GM21737 (cell line): ENCODE data around the gene NOD2.

Source experiments
- ATAC-seq: cut with Tn5 transposase; IDR thresholded peaks from one replicate; pipeline ENCODE4 v1.9.1; 2021; ENCODE audit warnings: mild to moderate bottlenecking, moderate library complexity; ENCODE audit not compliant: unreplicated experiment

NOD2 gene

DNA sequence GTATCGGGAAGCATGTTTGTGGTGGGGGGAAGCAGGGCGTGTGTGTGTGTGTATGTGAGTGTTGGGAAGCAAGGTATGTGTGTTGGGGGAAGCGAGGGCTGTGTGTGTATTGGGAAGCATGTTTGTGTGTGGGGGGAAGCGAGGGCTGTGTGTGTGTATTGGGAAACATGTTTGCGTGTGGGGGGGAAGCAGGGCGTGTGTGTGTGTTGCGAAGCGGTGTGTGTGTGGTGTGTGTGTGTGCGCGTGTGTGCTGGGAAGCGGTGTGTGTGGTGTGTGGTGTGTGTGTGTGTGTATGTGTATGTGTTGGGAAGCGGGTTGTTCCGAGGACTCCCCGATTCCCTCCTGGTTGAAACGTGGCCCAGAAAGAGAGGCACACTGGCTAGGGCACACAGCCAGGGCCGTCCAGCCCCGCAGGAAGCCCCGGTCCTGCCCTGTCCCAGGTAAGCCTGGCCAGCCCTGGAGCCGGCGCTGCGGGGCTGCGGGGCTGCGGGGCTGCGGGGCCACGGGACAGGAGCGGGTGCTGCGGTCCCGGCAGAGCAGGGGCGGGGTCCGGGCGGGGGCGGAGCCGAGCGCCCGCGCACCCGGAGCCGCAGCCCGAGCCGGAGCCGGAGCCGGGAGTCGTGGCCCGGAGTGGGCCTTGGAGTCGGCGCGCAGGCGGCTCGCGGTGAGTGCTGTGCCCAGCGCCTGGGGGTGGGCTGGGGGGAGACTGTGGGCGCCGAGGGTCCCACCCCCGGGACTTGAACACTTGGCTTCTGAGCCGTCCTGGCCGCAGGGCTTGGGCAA is at the start of gene NOD2:
NOD2 (plus strand) TSS at position 608 of the 783 bp plus-strand sequence. CDS start 5,890 bp downstream, outside the sequence.
- no peak for ATAC-seq

DNA sequence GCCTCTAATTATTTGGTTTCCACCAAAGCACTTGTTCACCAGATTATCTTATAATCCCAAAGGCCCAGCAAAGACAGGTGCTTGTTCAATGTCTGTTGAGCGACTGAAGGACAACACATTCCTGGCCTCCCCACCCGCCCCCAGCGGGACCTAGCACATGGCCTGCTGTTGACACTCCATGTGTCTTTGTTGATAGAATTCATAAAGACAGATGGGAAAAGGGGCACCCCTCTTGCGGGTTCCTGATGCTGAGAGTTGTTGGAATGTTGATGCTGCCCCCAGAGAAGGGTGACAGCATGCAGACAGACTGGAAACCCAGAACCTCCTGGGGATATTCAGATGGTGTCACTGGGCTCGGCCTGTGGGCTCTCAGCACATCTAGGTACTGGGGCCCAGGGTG is 49.2 kb upstream of the NOD2 start:
- no peak for ATAC-seq

DNA sequence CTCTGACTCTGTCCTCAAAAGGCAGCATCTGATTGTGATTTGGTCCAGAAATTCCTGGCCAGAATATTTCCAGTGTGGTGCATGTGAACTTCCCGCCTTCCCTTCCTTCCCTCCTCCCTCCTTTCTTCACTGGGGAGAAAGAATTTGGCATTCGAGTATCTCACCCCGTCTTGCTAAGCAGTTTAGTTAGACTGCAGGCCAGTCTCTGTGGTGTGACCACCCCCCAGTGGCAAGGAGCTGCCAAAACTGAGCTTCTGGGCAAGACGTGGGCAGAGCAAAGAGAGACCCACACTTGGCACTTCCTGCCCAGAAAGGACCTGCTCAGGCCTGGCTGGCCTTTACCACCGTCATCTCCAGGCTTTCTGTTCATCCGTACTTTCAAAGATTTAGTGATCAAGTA is 48.7 kb upstream of the NOD2 start:
- no peak for ATAC-seq

DNA sequence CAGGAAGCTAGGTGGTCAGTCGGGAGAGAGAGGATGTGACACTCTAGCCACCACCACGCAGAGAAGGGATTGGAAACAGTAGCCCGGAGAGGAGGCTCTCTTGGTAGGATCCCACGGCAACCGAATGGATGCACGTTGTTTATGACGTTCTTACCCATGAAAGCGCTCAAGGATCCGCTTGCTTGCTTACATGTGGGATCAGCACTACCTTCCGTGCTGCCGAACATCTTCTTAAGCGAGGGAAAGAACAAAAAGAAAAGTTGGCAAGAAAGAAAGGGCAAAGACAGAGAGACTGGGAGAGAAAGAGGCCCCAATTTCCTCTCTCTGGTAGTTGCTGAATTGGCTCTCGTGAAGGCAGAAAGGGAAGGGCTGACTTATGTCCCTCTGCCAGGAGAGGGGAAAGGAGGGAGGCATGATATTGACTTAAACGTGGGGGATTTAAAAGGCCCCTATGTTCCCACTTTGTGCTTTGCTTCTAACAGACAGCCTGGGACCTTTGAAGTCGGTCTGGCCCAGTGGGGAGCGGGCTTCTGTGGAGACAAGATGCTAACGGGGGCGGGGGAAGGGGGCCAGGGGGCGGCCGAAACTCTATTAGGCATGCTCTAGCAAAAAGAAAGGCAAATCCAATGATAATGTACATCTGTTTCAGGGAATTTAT is 47.7 kb upstream of the NOD2 start:
- no peak for ATAC-seq

DNA sequence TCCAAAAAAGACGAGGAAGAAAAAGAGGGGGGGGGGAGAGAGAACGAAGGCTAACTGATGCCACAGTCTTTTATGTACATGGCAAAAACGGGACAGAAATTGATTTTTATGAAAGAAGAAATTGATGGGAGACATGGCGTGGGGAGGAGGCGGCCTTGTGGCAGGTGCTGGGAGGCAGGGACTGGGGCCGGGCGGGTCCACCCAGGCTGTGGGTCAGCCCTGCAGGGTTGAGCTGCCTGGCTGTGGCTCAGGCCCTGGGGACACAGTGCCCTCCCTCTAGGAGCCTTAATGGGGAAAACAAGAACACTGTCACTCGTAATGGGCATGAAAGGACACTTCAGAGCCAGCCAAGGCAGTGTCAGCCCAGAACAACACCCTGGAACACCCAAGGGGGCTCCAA is 47.1 kb upstream of the NOD2 start:
- no peak for ATAC-seq

DNA sequence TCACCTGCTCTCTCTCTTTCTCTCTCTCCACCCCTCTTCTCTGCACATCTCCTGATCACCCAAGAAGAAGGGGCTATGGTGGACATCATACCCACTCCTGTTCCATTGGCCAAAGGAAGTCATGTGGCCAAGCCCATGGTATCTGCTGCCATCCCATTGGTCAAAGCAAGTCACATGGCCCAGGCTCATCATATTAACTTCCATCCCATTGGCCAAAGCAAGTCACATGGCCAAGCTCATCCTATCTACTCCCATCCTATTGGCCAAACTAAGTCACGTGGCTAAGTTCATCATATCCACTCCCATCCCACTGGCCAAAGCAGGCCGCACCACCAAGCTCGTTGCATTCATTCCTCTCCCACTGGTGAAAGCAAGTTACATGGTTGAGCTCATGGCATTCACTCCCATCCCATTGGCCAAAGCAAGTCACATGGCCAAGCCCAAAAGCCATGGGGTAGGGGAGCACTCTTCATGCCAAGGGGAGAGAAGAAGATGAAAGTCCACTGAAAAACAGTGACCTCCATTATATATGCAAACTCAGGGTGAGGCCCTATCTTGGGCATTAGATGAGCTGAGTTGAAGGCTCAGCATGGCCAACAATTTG is 41.5 kb upstream of the NOD2 start:
- ATAC-seq, result no peak

DNA sequence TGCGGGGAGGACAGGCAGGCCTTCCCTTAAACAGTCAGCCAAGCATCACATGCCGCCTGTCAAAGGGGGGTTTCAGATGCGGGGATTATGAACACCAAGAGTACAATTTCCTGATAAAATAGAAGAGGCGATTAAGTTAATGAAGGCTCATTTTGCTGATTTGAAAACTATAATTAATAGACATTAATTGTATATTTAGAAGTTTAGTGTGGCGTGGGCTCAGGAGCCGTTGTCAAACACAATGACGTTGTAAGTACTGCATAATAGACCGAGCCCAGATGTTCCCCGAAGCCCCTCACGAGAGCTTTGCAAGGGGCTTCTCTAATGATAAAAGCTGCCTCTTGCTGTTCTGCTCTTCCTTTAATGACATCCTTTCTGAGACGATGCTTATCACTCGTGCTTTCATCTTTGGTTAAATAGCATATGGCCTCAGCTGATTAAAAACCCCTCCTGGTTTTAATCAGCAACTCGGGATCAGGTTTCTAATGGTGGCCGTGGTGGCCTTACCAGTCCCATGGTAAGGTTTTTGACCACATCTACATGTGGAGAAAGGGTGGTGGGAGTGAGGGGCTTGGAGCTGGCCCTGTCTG is 40.5 kb upstream of the NOD2 start:
- no peak for ATAC-seq

DNA sequence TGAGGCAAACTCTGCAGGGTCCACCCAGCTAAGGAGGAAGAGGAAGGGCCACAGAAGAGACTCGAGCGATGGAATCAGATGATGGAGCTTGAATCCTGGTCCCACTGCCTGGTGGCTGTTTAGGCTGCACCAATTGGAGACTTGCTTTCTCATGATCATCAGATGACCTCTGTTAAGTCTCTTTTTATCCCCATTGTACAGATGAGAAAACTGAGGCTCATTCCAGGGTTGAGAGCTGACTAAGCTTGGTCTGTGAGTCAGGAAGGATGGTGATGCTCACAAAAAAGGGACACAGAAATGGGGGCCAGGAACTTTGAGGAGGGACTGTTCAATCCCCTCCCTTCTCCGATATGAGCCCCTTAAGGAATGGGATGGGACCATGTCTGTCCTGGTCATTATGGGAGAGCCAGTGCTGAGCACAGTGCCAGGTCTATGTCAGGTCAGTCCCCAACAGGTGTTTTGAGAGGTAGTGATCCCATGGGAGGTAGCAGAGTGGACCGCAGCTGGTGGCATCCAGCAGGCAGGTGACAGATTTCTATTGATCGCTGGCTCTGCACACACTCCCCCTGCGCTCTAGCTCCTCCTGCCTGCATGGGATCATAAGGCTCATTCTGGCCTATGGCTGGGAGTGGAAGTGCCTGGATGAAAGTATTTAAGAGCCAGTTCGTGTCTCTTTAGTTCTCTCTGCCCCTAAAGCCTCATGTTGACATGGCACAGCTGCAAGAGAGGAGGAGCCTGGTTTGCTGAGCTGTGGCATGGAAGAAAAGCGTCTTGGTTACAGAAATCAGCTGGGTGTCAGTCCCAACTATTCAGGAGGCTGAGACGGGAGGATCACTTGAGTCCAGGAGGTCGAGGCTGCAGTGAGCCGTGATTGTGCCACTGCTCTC is 39.5 kb upstream of the NOD2 start:
- no peak for ATAC-seq

DNA sequence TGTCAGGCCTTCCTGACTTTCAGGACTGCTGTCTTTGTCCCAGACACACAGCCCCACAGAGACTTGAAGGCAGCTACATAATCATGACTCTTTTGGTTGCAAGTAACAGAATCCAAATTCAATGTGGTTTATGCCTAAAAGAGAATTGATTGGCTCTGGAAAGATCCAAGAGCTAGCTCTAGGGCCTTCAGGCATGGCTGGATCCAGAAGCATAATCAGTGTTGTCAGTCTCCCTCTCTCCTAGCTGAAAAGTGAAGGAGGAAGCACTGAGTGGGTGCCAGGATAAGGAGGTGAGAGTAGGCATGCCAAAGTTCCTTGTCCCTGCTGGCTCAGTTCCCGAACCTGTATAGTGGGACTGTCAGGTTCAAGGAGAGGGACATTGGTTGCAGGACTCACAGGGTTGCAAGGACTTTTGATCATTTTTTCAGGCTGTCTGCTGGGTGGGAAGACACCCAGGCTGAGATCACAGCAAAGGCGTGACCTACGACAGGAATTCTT is 37.8 kb upstream of the NOD2 start:
- ATAC-seq, result no peak

DNA sequence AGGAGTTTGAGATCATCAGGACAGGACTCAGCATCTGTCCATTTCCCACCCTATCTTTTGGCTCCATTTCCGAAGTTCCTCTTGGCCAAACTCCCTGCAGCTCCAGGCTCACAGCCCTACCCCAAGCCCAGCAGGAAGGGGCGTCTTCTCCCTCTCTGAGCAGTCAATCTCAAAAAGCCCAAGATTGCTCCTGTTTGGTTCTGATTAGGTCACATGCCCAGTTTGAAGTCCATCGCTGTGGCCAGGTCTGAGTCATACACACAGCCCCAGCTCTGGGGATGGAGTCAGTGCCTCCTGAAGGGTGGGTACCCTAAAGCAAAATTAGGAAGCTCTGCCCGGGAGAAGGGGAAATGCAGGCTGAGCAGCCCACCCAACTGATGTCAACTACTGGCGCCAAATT is 36.2 kb upstream of the NOD2 start:
- no peak for ATAC-seq

DNA sequence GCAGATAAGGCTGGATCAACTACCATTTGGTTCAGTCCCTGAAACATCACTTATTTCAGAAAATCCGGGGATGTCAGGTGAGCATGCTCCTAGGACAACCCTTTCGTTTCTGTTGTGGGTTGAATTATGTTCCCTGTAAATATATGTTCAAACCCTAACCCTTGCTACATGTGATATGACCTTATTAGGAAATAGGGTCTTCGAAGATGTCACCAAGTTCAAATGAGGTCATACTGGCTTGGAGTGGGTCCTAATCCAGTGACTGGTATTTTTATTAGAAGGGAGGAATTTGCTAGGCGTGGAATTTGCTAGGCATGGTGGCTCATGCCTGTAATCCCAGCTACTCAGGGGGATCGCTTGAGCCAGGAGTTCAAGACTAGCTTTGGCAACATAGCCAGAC is 33.6 kb upstream of the NOD2 start:
- ATAC-seq, result no peak

DNA sequence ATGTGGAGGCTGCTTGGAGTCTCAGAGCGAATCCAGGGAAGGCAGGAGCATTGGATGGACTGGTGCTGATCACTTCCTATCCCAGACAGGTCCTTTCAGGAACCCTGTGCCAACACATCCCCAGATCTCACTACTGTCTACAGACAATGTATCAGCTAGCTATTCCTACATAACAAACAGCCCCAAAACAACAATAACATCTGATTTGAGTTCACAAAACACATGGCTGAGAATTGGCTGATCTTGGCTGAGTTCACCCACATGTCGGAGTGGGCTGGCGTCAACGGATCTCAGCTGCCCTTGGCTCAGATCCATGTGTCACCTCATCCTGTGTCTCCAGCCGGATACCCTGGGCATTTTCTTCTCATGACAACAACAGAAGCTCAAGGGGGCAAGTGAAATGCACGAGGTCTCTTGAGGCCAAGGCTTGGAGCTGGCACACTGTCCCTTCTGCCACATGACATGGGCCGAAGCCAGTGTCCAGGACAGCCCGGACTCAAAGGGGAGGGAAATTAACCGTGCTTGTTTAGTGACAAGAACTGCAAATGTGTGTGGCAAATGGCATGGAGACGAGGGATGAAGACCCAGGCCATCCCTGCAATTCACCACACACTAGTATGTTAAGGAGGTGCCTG is 31.0 kb upstream of the NOD2 start:
- ATAC-seq, result no peak

DNA sequence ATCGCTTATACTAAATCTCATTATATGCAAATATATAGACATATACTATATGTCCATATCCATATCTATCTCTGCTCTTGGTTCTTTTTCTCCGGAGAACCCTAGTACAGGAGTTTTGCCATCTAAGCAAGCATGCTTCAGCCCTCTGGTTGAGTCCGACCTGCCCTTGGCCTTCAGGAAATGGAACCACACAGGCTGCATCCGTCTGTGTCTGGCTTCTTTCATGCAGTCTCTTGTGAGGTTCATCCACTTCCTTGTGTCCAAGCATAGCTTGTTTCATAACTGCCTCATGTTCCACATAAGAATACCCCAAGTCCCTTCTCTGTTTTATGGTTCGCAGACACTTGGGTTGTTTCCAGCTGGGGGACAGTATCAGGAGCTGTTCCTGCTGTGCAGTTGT is 29.1 kb upstream of the NOD2 start:
- ATAC-seq, result no peak

DNA sequence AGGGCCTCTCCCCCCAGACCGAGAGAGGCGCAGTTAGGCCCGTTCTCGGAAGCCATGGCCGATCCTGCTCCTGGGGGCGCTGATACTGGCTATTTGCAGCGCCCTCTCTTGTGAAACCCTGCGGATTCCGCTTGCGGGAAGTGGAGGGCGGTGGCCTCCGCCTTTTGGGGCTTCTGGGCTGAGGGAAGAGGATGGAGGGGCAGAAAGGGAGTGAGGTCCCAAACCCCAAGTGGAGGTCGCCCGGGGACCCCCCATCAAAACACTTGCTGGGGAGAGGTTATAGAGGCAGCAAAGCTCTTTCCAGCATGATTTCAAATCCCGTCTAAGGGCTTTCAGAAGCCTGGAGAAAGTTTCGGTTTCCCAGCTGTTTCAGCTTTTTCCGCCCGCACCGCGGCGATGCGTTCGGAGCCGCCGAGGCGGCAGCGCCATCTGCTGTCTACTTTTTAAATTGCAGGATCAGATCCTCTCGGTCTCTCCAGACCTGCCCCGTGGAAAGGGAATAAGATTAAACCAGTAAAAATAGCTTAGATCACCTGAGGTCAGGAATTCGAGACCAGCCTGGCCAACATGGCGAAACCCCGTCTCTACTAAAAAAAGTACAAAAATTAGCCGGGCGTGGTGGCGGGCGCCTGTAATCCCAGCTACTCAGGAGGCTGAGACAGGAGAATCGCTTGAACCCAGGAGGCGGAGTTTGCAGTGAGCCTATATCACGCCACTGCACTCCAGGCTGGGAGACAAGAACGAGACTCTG is 28.1 kb upstream of the NOD2 start:
- ATAC-seq, result no peak

DNA sequence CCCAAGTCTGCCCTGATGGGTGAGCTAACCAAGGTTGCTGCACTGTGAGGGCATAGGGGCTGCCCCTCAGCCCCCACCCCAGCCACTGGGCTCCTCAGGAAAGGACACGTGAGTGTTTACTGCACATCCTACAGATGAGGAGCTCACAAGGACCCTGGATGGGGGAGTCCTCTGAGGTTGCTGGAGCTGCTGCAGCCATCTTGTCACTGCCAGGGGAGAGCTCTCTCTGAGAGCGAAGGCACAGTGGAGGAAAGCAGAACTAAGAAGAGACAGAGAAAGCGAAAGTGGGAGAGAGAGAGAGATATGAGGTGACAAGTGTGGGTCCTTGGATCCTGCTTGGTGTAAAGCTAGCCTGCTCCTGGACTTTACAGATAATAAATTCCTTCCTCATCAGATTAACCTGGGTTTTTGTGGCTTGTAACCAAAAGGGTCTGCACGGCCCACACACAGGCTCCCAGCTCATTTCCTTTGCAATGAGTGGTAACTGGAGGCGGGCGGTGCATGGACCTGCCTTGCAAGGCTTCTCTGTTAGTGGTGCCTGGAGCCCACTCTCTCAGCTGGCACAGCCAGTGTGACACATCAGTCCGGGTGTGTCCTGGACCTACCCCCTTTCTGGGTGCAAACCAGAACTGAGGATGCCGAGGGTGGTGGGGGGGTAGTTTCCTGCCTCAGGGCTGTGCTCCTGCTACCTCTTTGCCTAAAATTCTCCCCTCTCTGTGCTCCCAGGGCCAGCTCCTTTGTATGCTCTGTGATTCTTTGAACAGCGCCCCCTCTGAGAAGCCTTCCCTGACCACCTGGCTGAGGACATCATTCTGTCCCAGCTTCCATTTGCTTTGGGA is 26.5 kb upstream of the NOD2 start:
- ATAC-seq, result peak; percentile 63

DNA sequence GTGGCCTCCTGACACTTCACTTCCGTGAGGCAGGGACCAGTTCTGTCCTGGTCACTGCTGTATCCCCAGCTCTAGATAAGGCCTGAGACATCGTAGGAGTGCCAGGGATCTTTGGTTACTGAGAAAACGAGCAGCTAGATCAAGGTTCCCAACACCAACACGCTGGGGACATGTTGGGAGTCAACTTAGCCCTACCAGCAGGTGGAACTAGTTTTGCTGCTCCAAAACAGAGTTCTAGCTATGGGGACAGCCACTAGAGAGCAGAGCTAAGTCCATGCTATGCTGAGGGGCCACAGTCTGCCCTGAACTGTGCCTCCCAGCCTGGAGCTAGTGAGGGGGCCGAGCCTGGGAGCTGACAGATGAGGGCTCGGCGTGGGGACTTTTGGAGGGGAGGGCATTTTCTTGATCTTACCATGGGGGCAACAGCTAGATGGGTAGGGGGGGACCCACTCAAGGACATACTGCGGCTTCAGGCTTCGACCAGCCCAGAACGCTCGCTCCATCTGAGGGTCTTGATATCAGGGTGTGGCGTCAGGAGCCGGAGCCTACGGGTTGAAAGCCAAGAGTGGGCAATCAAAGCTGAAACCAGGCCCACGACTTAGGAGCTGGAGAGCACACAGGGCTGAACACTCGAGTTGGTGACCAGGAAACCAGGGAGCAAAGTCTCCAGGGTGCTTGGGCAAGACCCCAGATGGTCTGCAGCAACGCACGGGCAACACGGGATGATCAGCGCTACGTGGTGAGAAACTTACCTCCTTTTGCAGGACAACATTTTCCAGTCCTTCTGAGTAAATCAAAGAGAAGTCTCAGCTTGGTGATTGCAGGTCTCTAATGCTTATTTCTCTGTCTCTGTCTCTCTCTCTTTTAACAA is 25.7 kb upstream of the NOD2 start:
- ATAC-seq, result no peak

DNA sequence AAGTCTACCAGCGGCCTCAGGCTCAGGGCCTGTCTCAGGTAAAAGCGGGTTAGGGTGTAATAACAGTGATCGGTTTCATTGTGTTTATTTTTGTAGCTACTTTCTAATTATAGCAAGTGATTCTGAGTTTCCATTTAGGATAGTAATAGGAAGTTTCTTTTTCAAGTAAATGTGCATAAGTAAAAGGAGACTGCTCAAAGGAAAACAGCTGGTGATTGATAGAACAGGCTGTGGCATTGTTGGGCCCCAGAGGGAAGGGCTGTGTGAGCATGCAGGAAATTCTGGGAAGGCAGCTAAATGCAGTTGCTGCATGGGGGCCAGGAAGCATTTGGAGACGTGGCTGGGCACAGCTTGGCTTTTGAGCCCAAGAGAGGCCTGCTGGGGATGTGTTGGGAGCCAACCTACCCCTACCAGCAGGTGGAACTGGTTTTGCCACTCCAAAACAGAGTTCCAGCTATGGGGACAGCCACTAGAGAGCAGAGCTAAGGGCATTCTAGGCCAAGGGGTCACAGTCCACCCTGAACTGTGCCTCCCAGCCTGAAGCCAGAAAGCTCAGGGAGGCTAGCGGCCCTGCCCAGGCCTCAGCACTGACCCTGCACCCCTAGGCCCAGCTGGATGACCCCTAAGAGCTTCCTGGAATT is 24.9 kb upstream of the NOD2 start:
- no peak for ATAC-seq
